T1000 (cell line): ENCODE results near the gene BCOR.

Experiments used
- DNase-seq: peaks from one replicate; lab custom pipeline; 2025; ENCODE audit warnings: mixed read lengths; lab: John Stamatoyannopoulos, UW

BCOR gene

GRCh38 chrX:40084471-40085101, 13.2 kb downstream of the BCOR start:
- DNase-seq: no peak

DNA sequence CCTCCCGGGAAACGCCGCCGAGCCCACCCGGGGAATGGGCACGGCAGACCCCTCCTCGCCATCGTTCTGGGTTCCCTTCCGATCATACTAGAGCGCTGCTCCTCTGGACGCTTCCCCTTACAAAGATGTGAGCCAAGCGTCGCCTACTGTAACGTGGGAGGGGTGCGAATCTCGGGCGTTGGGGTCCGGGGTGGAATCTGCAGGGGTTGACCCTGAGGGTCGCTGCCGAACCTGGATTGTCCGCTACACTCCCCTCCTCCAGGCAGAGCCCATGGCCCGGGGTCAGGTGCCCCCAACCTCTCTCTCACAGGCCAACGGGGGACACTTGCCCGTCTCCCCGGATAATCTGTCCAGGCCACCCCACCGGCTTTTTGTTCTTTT, 13.8 kb downstream of the BCOR start:
- DNase-seq: no peak

DNA sequence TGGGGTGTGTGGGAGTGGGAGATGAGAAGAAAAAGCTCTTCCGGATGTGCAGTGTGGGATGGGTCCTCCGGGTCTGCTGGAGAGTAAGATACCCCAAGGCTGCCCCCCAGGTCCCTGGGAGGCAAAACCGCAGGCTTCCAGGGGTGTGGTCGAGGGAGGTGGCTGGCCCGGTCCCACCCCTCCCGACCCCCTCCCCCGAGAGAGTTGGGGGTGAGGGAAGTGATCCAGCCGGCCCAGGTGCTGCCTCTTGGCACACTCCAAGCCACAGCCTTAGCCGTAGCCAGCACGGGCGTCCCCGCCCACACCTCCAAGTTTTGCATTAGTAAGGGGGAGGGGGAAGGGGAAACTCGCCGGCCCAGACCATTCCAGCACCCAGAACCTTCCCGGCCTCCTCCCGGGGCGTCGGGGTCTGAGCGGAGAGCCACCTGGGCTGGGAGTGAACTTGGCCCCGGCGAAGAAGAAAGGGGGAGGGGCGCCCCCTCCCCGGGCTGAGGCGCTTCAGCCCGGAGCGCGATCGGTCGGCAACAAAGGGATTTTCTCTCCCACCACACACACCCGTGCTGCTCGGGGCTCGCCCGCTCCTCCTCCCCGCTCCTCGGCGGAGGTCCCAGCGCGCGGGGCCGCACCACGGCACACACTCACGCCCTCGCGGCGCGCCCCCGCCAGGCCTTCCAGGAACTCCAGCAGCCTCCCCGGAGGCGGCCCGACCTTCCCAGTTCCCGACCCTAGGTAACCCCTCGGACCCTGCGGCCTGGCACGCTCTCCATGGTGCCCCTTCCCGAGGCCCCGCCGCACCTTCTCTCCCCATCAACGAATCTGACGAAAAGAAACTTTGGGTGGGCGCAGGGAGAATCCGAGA, 14.4 kb downstream of the BCOR start:
- no peak for DNase-seq

DNA sequence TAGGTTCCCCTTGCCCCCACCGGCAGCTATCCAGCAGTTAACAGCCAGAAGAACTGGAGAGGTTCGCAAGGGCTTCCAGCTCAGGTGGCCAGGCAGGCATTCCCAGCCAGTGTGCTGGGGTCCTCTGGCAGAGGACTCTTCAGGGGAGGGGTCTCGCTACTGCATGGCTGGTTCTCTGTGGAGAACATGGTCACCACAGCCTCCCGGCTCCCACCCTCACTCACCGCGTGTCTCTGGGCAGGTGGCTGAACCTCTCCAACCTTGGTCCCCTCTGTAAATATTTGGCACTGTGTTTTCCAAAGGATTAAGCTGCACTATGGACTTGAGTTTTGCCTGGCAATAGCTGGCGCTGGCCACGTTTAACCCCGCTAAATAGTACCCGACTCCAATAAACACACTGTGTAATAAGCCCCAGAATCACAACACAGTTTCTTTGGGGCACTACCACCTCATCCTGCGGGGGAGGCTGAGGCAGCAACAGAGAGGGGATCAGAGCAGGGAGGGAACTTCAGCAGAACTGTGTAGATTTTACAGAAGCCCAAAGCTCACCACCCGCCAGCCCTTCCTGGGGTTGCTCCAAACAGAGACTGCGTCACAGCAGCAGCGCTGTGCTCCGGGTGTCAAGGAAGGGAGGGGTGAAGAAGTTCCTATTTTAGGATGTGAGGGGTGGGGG, 15.2 kb downstream of the BCOR start:
- no peak for DNase-seq

DNA sequence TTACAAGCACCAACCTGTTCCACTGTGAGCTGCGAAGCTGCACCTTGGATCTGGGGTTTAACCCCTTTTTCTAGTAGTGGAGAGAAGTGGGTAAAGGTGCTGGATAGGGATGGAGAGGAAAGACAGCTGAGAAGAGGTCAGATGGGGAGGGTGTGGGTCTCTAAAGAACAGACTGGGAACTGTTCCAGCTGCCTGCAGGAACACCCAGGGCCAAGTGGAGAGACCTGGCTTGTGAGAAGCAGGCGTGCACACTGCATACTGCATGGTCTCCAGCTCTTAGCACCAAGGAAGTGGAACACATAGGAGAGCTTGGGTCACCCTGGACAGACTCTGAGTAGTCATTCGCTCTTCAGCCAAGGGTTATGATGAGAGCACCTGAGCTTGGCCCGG, 16.1 kb downstream of the BCOR start:
- no peak for DNase-seq

GRCh38 chrX:40080894-40081678, 16.7 kb downstream of the BCOR start:
- DNase-seq: no peak

DNA sequence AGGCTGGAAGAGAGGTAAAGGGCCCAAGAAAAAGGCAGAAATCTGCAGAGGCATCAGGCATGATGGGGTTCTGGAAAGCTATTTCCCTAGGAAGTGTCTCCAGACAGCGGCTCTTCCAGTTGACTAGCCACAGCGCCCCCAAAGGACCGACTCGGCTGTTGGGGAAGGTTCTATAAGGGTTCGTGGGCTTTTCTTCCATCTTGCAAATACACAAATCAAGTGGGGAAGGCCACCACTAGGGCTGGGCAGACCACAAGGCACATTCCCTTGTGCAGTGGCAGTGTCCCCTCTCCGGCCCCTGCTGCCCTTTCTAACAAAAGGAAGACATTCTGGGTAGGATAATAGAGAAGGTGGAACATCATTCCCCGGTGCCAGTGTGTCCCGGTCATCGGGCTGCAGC, 18.2 kb downstream of the BCOR start:
- no peak for DNase-seq

GRCh38 chrX:40078489-40079227, 19.1 kb downstream of the BCOR start:
- DNase-seq: no peak

- no peak for DNase-seq
Observed at GRCh38 chrX:40077906-40078305, 19.9 kb downstream of the BCOR start.

- no peak for DNase-seq
Observed at GRCh38 chrX:40076750-40077575, 20.8 kb downstream of the BCOR start.

GRCh38 chrX:40074959-40075332, 22.8 kb downstream of the BCOR start:
- DNase-seq: no peak

- no peak for DNase-seq
Observed at GRCh38 chrX:40074080-40074958, 23.4 kb downstream of the BCOR start.

DNA sequence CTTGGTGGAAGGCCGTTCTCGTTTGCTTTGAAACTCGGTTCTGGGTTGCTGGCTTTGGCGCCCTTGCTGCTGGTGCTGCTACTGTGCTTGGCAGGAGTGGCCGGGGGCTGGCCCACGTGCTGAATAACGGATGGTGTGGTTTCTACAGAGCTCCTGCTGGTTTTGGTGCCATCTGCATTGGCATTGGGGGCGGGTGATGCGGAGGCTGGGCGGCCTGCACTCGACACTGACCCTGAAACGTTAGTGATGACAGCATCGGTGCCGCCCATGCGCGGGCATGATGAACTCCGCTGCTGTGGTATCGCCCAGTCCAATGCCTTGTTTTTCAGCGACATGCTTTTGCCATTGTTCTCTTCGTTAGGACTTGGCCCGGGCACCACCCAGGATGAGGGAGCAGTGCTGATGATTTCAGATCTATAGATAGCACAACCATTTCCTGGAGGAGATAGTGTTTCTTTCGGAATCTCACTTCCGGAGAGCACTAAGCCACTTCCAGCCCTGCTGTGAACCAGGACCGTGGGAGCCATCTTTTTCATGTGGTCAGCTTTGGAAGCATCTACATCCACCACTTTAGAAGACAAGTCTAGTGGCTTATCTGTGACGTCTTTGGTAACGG, 24.2 kb downstream of the BCOR start:
- no peak for DNase-seq

GRCh38 chrX:40072246-40072645, 25.5 kb downstream of the BCOR start:
- no peak for DNase-seq

DNA sequence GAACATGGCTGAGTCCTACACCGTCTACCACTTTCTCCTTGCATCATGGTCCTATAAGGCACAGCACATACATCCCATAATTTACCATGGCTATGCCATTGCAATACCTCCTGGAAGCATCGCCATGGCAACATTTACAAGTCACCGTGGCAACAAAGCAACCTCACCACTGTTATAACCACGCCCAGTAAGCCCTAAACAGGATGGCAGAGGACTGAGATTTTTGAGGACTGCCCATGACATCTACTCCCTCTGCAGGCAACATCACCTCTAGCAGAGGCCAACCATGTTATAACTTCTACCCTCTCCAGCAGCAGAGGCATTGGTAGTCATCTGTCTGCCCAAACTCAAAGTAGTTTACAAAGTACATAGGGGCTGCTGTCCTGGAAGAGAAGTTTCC, 29.7 kb downstream of the BCOR start:
- no peak for DNase-seq

- DNase-seq: no peak
Observed at GRCh38 chrX:40066700-40067099, 31.1 kb downstream of the BCOR start.

DNA sequence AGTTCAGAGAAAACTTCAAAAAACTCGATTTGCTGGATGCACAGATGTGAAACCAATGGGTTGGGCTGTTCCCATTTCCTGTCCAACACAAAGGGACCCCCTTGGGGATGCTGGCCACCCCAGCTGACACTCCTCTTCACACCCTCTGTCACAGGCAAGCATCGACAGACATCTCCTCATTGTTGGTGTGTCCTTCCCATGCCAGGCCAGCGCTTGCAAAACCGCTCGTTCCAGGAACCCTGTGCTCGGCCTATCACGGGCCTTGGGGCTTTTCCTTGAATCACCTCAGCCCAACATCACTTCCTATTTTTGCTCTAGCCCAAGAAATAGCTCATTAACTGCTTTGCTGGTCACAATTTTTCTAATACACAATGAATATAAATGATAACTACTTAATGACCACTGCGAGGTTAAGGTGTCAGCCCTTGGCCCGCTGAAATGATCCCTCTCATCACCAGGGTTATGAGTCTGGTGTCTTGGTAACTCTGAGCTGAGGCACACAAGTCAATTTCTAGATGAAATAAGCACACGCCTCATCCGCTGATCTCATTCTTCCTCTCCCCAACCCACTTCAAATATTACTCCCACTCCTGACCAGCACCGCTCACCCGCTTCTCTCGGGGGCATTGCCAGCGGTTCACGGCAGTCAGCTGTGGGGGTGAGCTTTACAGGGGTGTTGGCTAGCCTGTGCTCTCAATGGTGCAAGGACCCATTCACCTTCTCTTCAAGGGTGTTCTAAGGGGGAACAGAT, 32.3 kb downstream of the BCOR start:
- no peak for DNase-seq

DNA sequence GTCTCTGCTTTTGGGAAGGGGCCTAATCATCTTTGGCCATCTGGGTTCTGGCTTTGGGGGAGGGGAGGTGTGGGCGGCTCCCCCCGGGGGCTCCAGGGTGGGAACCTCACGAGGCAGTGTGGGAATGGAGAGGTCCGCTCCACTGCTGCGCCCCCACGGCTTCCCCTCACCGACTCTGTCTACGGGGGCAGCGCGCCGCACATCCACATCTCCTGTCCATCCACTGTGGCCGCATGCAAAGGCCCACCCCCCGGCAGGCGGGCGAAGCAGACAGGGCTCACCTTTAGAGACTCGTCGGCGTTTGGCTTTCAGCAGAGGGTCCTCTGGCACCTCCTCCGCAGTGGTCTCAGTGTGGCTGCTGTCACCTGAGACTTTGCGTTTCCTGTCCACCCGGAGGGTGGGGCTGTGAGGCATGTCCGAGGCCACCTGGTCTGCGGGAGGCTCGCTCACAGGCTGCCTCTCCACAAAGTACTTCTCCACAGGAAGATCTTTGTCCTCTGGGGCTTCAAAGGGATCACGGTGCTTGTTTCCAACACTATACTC, 33.6 kb downstream of the BCOR start:
- DNase-seq: no peak
